ENCODE data around the gene POU6F1.

DNA sequence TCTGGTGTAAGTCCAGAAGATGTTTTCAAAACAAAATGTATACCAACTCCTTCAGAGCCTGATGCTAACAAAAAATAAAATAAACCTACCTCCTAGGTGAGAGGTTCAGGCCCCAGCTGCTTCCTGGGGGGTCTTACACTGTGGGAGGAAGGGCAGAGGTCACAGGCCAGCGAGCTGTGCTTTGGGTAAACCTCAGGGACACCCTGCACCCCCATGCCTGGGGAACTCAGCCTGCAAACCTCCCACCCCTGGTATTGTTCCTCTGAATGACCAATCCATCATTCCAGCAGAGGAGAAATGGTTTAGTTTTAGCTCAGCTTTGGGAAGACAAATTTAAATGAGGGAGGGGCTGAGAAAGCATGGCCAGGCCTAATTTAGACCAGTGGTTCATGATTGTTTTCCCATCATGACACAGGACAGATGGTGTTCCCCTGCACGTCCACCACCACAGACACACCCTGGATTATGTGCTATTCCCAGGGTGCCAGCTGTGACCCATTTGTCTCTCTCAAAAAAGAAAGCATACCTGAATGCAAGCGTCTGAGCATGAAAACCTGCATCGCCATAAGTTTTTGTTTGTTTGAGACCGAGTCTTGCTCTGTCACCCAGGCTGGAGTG is 30.4 kb downstream of the POU6F1 start:
- TF ChIP-seq, protein P1, sequence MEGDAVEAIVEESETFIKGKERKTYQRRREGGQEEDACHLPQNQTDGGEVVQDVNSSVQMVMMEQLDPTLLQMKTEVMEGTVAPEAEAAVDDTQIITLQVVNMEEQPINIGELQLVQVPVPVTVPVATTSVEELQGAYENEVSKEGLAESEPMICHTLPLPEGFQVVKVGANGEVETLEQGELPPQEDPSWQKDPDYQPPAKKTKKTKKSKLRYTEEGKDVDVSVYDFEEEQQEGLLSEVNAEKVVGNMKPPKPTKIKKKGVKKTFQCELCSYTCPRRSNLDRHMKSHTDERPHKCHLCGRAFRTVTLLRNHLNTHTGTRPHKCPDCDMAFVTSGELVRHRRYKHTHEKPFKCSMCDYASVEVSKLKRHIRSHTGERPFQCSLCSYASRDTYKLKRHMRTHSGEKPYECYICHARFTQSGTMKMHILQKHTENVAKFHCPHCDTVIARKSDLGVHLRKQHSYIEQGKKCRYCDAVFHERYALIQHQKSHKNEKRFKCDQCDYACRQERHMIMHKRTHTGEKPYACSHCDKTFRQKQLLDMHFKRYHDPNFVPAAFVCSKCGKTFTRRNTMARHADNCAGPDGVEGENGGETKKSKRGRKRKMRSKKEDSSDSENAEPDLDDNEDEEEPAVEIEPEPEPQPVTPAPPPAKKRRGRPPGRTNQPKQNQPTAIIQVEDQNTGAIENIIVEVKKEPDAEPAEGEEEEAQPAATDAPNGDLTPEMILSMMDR (IDR thresholded peaks at IDR 0.05; ENCODE audit: control extremely low read depth in 1 of 3, insufficient read depth in 1 of 3, low read depth in 1 of 3, low read length in 3 of 3) = no peak
- TF ChIP-seq EP300 (IDR thresholded peaks at IDR 0.05; ENCODE audit: borderline replicate concordance in 1 of 2, low read depth in 2 of 2, low read length in 2 of 2) (no peak), POLR2AphosphoS5 (IDR thresholded peaks at IDR 0.05; ENCODE audit: low read depth, low read length) (no peak), GTF2F1 (IDR thresholded peaks at IDR 0.05; ENCODE audit: borderline replicate concordance, low read depth, low read length) (no peak), SP1 (IDR thresholded peaks at IDR 0.05; ENCODE audit: low read depth, low read length) (no peak), YY1 (IDR thresholded peaks at IDR 0.05; ENCODE audit: low read depth, low read length) (no peak), HDAC2 (IDR thresholded peaks at IDR 0.05; ENCODE audit: borderline replicate concordance in 1 of 2, low read depth in 2 of 2, low read length in 2 of 2) (no peak), POLR2A (IDR thresholded peaks at IDR 0.05; ENCODE audit: control extremely low read depth in 1 of 2, low read depth in 2 of 2, low read length in 2 of 2) (no peak), SIN3A (conservative IDR thresholded peaks at IDR 0.05 in 1 of 2, IDR thresholded peaks at IDR 0.05 in 1 of 2; ENCODE audit: low read depth in 1 of 2, low read length in 2 of 2) (no peak), CEBPB (IDR thresholded peaks at IDR 0.05; ENCODE audit: low read depth, low read length) (no peak), CHD2 (IDR thresholded peaks at IDR 0.05; ENCODE audit: low read length) (no peak)

Measured in H1 (cell line).